Common myeloid progenitor, CD34-positive (primary cell): Measurements from ENCODE around the gene OSBPL2.

ENCODE experiments used
- CTCF ChIA-PET: fragments of 350-600 bp; sonication (Branson Sonifier 250); formaldehyde crosslinking; loops from one replicate; lab custom pipeline; 2021; ENCODE audit warnings: antibody characterized with exemption; lab: Charles Lee
- POLR2A ChIA-PET: fragments of 350-600 bp; sonication (Branson Sonifier 250); formaldehyde crosslinking; loops from one replicate; lab custom pipeline; 2021; ENCODE audit warnings: antibody characterized with exemption; lab: Charles Lee
- DNase-seq, 3 donors: peaks; one replicate each; pipeline versions ENCODE4 v3.0.0 to v3.0.0-alpha.2; 2013
- H3K27ac ChIP-seq, 2 experiments: 1 replicate in 1 of 2; 2 replicates in 1 of 2; pipeline ENCODE4 v1.7.0; 2013; ENCODE audit warnings: inconsistent platforms in 2 of 2, low read length in 2 of 2, mild to moderate bottlenecking in 2 of 2, low read depth in 1 of 2, moderate library complexity in 1 of 2; ENCODE audit not compliant: severe bottlenecking in 2 of 2, insufficient read depth in 1 of 2, poor library complexity in 1 of 2
- H3K27me3 ChIP-seq, 5 experiments: replicated peaks in 2 of 5; 1 replicate in 3 of 5; 2 replicates in 2 of 5; pipeline versions ENCODE4 v1.6.1 to v1.7.0; 2013; ENCODE audit warnings: low read length in 4 of 5, mild to moderate bottlenecking in 2 of 5, moderate library complexity in 2 of 5, inconsistent platforms in 1 of 5; ENCODE audit not compliant: insufficient read depth in 5 of 5, control insufficient read depth in 4 of 5
- H3K36me3 ChIP-seq, 4 experiments: 1 replicate in 2 of 4; 2 replicates in 2 of 4; pipeline versions ENCODE4 v1.6.1 to v1.7.0; 2013; ENCODE audit warnings: low read length in 3 of 4, control low read depth in 1 of 4, mild to moderate bottlenecking in 1 of 4; ENCODE audit not compliant: control insufficient read depth in 4 of 4, insufficient read depth in 4 of 4
- H3K4me1 ChIP-seq, 4 experiments: 1 replicate in 3 of 4; 2 replicates in 1 of 4; pipeline versions ENCODE4 v1.6.1 to v1.7.1; 2013; ENCODE audit warnings: low read length in 3 of 4, mild to moderate bottlenecking in 3 of 4, control low read depth in 1 of 4, inconsistent platforms in 1 of 4, moderate library complexity in 1 of 4; ENCODE audit not compliant: control insufficient read depth in 4 of 4, insufficient read depth in 4 of 4; ENCODE audit errors: control extremely low read depth in 1 of 4
- H3K4me3 ChIP-seq, 7 experiments: 1 replicate in 4 of 7; 2 replicates in 3 of 7; pipeline versions ENCODE4 v1.5.1 to v1.7.0; 2013; ENCODE audit warnings: mild to moderate bottlenecking in 7 of 7, low read length in 6 of 7, moderate library complexity in 6 of 7, inconsistent platforms in 2 of 7, low read depth in 2 of 7, control low read depth in 1 of 7; ENCODE audit not compliant: insufficient read depth in 4 of 7, control insufficient read depth in 1 of 7; ENCODE audit errors: extremely low read depth in 1 of 7
- H3K9me3 ChIP-seq, 5 experiments: 1 replicate in 4 of 5; 2 replicates in 1 of 5; pipeline versions ENCODE4 v1.6.1 to v1.7.1; 2013; ENCODE audit warnings: low read length in 4 of 5, mild to moderate bottlenecking in 2 of 5, inconsistent platforms in 1 of 5, low read depth in 1 of 5, moderate library complexity in 1 of 5; ENCODE audit not compliant: control insufficient read depth in 4 of 5, insufficient read depth in 2 of 5; ENCODE audit errors: control extremely low read depth in 1 of 5
- WGBS: methylation state at CpG from one replicate; pipeline ENCODE4 v1.1.5; 2013; ENCODE audit not compliant: insufficient coverage; 5-methylcytosine and 5-hydroxymethylcytosine counted together

OSBPL2 gene

GRCh38 chr20:62289898-62290297, 51.6 kb downstream of the OSBPL2 start:
- WGBS, result 92% methylated on average over 7 of the region's 8 CpGs
- no peaks in the 10 kb centered on the region for H3K27me3 ChIP-seq
- H3K9me3 ChIP-seq, result no peaks in the 10 kb centered on the region
- no peak overlapping the region for H3K4me3 ChIP-seq
- no peak for DNase-seq
- ChIA-PET POLR2A (no interaction called here), CTCF (no interaction called here)
- peaks cover 3 to 59% (median 36%) of the 10 kb centered on the region in 4 experiments for H3K36me3 ChIP-seq
- no peak overlapping the region for H3K27ac ChIP-seq
- H3K4me1 ChIP-seq, result no peaks in the 10 kb centered on the region

- CTCF ChIA-PET, result interaction anchor here (1.1 kb wide), 1 partner anchor 10 kb away, joined by 3 read pairs; no protein-coding TSS in a partner anchor
- WGBS, result 98% methylated on average over 26 of the region's 29 CpGs
- H3K27ac ChIP-seq, result no peak overlapping the region
Observed at GRCh38 chr20:62291251-62292066, 53.1 kb downstream of the OSBPL2 start.

GRCh38 chr20:62292108-62292507, 53.8 kb downstream of the OSBPL2 start:
- 86% methylated on average over 6 of the region's 11 CpGs for WGBS
- Histone ChIP-seq H3K27me3 (no peaks in the 10 kb centered on the region), H3K4me3 (no peak overlapping the region), H3K4me1 (no peaks in the 10 kb centered on the region), H3K36me3 (peaks cover 3 to 59% (median 31%) of the 10 kb centered on the region in 4 experiments), H3K9me3 (no peaks in the 10 kb centered on the region), H3K27ac (no peak overlapping the region)
- DNase-seq, result no peak
- ChIA-PET POLR2A (no interaction called here), CTCF (interaction anchor here (0.6 to 1.1 kb wide), 2 partner anchors 9 to 491 kb away, joined by 3 read pairs; no protein-coding TSS in a partner anchor)

More at GRCh38 chr20:62291251-62292066, 53.1 kb downstream of the OSBPL2 start:
- POLR2A ChIA-PET, result no interaction called here
- DNase-seq, result no peak
- Histone ChIP-seq H3K4me1 (no peaks in the 10 kb centered on the region), H3K9me3 (no peaks in the 10 kb centered on the region), H3K36me3 (peaks cover 3 to 57% (median 34%) of the 10 kb centered on the region in 4 experiments), H3K4me3 (no peak overlapping the region), H3K27me3 (no peaks in the 10 kb centered on the region)

GRCh38 chr20:62293111-62293784, 54.9 kb downstream of the OSBPL2 start:
- Histone ChIP-seq H3K4me1 (no peaks in the 10 kb centered on the region), H3K27ac (no peak overlapping the region), H3K36me3 (peaks cover 3 to 62% (median 31%) of the 10 kb centered on the region in 4 experiments), H3K9me3 (no peaks in the 10 kb centered on the region), H3K4me3 (no peak overlapping the region), H3K27me3 (no peaks in the 10 kb centered on the region)
- POLR2A ChIA-PET, result no interaction called here
- CTCF ChIA-PET, result no interaction called here
- DNase-seq, result no peak
- WGBS, result 98% methylated on average over 13 of the region's 20 CpGs

DNA sequence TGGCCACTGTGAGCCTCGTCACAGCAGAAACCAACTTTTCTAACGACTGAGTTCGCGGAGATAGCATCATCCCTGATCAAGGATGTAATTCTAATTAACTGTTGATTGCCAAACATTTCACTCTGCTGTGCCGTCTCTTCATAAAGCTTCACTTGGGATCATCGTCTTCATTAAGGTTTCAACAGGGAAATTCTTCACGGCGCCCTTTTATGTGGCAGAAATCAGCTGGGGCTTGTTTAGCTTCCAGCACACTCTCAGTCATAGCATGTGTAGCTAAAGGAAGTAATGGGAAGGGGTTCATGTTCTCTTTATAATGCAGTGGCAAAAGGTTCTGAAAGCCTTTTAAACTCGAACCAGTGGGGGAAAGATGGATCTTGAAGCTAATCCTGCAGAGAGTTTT, 55.6 kb downstream of the OSBPL2 start:
- H3K4me3 ChIP-seq, result no peak overlapping the region
- ChIA-PET POLR2A (no interaction called here), CTCF (no interaction called here)
- DNase-seq, result no peak
- peaks cover 3 to 61% (median 30%) of the 10 kb centered on the region in 4 experiments for H3K36me3 ChIP-seq
- H3K9me3 ChIP-seq, result no peaks in the 10 kb centered on the region
- no peaks in the 10 kb centered on the region for H3K27me3 ChIP-seq
- no peaks in the 10 kb centered on the region for H3K4me1 ChIP-seq
- 93% methylated on average over 9 of the region's 9 CpGs for WGBS
- no peak overlapping the region for H3K27ac ChIP-seq

- H3K9me3 ChIP-seq, result no peaks in the 10 kb centered on the region
- WGBS, result 96% methylated on average over 14 of the region's 17 CpGs
- peaks cover 3 to 57% (median 25%) of the 10 kb centered on the region in 4 experiments for H3K36me3 ChIP-seq
- POLR2A ChIA-PET, result no interaction called here
- no peaks in the 10 kb centered on the region for H3K27me3 ChIP-seq
- no peak for DNase-seq
- H3K27ac ChIP-seq, result no peak overlapping the region
- CTCF ChIA-PET, result no interaction called here
- no peak overlapping the region for H3K4me3 ChIP-seq
- H3K4me1 ChIP-seq, result no peaks in the 10 kb centered on the region
Observed at GRCh38 chr20:62294516-62294915, 56.2 kb downstream of the OSBPL2 start.
